D721Med (cell line): ENCODE results near the gene SPR.

ENCODE experiments used
- DNase-seq: peaks from one replicate; pipeline ENCODE4 v3.0.0; 2011; ENCODE audit warnings: low spot score; ENCODE audit not compliant: insufficient read length
- FAIRE-seq: peaks from 2 replicates; lab custom pipeline; 2011; peaks lifted over from hg19 to GRCh38; lab: Jason Lieb, UNC
- TF ChIP-seq, protein P1 (sequence below): IDR thresholded peaks from 2 replicates; pipeline ENCODE4 v1.5.1; 2012; ENCODE audit warnings: mild to moderate bottlenecking, control low read depth; ENCODE audit not compliant: insufficient read depth; ENCODE audit errors: missing control alignments

SPR gene

DNA sequence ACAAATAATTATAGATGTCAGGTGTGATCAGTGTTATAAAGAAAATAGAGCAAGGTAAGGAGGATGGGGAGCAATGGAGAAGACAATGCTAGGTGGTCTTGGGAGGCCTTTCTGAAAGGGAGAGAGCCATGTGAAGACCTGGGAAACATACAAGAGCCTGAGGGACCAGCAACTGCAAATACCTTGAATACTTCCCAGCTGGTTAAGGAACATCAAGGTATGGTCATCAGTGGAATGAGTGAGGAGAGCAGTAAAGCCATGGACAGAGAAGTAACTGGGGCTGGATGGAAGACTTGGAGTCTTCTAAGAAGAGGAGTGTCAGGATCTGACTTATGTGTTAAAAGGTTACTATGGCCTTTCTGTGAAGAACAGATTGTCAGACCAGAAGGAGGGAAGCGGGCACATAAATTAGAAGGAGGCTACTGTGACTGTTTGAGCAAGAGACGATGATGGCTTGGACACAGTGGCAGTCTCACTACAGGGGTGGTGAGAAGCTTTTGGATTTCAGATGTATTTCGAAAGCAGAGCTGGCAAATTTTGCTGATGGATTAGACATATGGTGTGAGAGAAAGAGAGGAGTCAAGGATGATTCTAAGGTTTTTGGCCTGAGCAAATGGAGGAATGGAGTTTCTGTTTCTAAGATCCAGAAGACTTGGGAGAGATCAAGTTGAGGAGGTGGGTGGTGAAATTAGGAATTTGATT lies 38.6 kb upstream of the SPR start:
- no peak for FAIRE-seq
- no peak for DNase-seq
- TF ChIP-seq, protein P1, sequence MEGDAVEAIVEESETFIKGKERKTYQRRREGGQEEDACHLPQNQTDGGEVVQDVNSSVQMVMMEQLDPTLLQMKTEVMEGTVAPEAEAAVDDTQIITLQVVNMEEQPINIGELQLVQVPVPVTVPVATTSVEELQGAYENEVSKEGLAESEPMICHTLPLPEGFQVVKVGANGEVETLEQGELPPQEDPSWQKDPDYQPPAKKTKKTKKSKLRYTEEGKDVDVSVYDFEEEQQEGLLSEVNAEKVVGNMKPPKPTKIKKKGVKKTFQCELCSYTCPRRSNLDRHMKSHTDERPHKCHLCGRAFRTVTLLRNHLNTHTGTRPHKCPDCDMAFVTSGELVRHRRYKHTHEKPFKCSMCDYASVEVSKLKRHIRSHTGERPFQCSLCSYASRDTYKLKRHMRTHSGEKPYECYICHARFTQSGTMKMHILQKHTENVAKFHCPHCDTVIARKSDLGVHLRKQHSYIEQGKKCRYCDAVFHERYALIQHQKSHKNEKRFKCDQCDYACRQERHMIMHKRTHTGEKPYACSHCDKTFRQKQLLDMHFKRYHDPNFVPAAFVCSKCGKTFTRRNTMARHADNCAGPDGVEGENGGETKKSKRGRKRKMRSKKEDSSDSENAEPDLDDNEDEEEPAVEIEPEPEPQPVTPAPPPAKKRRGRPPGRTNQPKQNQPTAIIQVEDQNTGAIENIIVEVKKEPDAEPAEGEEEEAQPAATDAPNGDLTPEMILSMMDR: no peak

DNA sequence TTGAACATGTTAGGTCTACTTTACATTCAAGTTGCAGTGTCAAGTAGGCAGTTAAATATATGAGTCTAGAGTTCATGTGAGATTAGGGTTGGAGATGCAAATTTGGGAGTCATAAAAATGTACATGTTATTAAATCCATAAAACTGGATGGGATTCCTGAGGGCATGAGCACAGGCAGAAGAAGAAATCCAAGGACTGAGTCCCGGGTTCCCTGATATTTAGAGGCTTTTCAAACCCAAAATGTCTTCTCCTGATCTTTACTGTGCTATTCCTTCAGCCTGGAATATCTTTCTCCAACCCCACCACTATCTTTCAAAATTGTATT lies 38.1 kb upstream of the SPR start:
- DNase-seq (no peak), FAIRE-seq (no peak)
- TF ChIP-seq, protein P1: no peak

DNA sequence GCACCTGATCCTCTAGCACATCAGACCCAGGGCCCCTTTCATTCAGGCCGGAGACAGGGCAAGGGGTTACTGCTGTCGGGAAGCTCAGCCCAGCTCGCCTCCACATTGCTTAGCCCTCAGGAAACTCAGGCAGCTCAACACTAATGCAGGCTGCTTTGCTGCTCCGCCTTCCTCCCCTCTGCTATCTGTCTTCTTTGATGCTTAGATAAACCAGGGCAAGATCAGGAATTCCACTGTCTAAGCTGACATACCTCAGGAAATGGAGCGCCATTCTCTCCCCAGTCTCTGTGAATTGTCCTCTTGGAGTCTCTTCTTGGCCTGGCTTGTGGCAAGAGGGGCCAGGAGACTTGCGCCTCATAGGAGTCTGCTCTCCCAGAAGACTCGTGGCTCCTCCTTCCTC lies 35.9 kb upstream of the SPR start:
- FAIRE-seq (no peak), DNase-seq (no peak)
- TF ChIP-seq, protein P1: no peak

DNA sequence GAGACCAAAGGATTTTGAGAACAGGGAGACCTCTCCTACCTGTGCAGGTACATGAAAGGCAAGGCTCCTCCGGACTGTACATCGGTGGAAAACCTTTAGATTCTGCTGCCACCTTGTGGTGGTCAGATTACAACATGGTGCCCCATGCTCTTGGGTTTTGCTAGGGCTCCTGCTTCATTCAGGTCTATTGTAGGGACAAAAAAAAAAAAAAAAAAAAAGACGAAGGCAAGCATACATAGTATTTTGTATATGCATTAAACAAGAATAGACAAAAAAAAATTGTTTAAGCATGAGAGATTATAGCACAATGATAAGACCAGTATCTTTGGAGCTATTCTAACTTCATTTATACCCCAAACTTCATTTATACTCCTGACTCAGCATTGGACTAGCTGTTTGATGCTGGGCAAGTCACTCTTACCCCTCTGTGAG lies 27.4 kb upstream of the SPR start:
- no peak for FAIRE-seq
- TF ChIP-seq, protein P1: peak; percentile 64
- peak; percentile 29 for DNase-seq

DNA sequence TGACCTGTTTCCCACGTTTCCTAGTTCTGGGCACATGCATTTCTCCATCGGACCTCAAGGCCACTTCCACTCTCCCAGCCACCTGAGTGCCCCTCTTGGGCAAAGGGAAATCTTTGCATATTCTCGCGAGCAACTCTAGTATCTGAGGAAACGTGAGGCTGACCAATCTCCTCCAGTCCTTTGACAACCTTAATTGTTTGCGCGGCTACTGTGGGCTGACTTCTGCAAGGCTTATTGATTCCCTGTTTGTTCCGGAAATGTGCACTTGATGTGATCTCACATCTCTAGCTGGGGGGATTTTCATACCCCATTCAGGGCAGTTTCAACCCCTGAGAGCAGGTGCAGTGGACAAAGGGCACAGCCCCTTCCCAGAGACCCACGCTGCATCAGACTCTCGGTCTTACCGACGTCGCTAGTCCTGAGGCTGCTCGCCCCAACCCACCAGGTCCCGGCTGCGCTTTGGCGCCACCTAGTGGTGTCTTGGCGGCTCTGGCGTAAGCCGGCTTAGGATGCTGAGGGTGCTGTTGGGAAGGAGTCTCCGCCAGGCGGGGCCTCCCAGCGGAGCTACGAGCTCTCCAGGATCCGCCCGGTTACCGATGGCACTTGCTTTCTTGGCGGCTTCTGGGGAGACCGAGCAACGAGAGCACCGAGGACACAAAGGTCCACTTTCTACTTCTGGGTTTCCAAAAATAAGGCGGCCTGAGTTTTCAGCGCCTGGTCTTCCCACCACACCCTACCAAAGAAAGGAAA lies 24.8 kb upstream of the SPR start:
- TF ChIP-seq, protein P1: peak; percentile 98
- FAIRE-seq (no peak), DNase-seq (peak; percentile 76)

DNA sequence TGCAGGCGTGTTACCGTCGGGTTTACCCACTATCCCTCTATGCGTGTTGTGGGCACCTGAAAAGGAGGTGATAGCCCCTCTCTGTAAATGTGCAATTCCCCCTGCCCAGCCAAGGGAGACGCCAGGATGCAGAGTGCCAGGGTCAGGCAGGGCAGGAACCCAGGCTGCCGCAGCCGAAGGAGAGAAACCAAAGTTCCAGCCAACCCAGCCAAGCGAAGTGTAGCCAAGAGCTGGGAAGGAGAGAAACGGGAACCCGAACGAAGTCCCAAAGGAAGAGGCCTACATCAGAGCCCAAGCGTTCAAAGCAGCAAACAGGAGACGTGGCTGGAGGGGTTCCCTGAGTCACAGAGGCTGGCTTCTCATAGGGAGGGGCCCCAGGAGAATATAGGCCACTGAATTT lies 24.2 kb upstream of the SPR start:
- TF ChIP-seq, protein P1: no peak
- FAIRE-seq (no peak), DNase-seq (no peak)

DNA sequence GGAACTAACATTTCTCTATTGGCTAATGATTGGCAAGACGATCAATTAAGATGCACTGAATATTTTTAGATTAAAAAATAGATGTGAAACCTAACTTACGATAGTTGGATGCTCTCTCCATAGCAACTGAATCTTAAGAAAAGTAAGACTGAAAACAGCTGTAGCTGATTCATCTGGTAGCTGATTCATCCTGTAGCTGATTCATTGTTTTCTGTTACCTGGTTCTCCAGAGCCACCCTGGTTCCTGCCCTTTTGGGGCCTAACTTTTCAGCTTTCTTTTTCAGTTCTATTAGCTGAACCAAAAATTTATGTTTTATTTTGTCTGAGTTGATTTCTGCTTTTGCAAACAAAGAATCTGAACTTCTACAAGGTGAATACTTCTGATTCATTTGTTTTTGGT lies 22.7 kb upstream of the SPR start:
- FAIRE-seq: no peak
- TF ChIP-seq, protein P1: no peak
- DNase-seq: no peak
